COLO829 (cell line): ENCODE measurements around the gene KNDC1.

Experiments used
- DNase-seq: peaks from one replicate; pipeline ENCODE4 v3.0.0; 2012; ENCODE audit warnings: low spot score

The KNDC1 gene

GRCh38 chr10:133206356-133207040 lies 46.5 kb downstream of the KNDC1 start:
- no peak for DNase-seq

GRCh38 chr10:133207041-133207600 lies 47.1 kb downstream of the KNDC1 start:
- no peak for DNase-seq

GRCh38 chr10:133207627-133208026 lies 47.6 kb downstream of the KNDC1 start:
- no peak for DNase-seq

DNA sequence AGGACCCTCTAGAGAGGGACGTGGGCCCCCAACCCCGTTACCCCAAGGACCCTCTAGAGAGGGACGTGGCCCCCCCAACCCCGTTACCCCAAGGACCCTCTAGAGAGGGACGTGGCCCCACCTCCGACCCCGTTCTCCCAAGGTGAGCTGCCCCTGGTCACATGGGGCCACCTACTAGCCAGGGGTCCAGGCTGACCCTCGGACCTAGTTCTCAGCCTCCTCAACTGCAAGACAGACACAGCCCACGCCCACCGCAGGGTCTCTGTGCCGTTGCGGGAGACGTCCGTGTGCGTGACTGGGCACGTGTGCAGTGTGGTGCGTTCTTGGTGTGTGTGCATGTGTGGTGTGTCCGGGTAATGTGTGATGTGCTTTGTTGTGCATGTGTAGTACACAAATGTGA lies 48.4 kb downstream of the KNDC1 start:
- DNase-seq, result no peak

DNA sequence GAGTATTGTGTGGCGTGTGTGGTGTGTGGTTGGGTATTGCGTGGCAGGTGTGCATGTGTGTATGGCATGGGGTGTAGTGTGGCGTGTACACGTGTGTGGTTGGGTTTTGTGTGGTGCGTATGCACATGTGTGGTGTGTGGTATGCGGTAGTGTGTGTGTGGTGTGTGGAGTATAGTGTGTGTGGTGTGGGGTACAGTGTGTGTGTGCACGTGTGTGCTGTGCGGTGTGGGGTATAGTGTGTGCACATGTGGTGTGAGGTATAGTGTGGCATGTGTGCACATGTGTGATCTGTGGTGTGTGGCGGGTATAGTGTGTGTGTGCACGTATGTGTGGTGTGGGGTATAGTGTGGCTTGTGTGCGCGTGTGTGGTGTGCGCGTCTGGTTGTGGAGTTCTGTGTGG lies 49.1 kb downstream of the KNDC1 start:
- no peak for DNase-seq

DNA sequence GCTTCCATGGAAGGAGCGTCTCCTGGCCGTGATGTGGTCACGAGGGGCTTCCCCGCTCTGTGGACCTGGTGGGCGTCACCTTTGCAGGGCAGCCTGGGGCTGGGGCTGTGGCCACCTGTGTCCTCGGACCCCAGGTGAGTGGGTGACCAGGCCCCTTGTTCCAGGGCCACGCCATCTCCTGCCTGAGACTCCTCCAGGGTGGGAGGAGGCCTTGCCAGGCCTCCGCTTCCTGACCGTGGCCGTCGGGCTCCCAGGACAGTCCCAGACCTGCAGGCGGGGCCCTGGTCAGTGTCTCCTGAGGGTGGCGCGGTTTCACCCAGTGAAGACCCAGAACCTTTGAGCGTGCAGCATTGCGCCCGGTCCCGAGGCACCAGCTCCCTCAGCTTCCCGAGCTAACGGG lies 49.6 kb downstream of the KNDC1 start:
- no peak for DNase-seq

GRCh38 chr10:133210398-133211140 lies 50.5 kb downstream of the KNDC1 start:
- DNase-seq, result no peak

GRCh38 chr10:133211141-133211830 lies 51.3 kb downstream of the KNDC1 start:
- no peak for DNase-seq

DNA sequence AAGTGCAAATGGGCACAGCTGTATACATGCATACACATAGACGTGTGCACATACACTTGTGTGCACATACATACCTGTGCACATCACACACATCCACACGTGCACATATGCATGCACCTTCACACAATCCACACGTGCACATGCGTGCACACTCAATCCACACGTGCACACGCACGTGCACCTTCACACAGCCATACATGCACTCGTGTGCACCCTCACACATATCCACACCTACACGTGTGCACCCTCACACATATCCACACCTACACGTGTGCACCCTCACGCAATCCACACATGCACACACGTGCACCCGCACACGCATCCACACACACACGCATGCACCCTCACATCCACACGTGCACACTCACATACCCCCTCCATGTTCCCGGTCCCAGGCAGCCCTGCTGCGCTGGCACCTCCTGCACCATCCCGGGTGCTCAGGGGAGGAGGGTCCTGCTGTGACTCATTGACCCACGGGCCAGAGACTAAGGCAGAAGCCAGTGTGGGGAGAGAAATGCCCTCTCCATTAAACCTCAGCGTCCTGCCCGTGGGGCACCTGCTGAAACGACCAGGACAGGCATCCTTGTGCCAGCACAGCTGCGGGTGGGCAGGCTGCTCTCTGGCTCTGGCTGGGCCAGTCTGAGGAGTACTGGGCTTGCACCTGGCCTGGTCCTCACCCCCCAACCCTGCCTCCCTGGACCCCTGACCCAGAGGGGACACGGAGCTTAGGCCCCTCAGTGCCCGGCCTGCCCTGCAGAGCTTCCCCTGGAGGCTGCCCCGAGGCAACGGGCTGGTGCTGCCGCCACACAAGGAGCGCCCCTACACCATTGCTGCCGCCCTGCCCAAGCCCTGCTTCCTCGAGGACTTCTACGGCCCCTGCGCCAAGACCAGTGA lies 52.2 kb downstream of the KNDC1 start:
- DNase-seq, result no peak

DNA sequence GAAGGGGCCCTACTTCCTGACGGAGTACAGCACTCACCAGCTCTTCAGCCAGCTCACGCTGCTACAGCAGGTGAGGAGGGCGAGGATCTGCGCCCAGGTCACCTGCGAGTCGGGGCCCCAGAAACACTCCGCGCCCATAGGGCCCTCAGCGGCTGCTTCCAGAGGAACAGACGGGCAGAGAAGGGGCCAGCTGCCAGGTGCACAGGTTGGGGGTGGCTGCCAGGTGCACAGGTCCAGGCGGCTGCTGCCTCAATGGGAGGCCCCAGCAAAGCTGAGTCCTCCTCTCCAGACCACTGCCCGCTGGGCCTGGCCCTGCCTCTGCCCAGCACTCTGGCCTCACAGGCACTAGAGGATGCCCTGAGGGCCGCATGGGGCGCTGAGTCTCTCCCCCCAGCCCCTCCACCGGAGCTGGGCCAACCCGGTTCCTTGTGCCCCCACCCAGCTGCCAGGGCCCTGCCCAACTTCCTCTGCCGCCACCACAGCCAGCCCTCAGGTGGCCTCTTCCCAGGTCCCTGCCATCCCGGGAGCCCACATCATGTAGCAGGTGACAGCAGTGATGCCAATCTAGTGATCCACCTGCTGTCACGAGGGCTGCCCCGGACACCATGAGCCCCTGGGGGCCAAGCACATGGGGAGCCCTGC lies 53.0 kb downstream of the KNDC1 start:
- DNase-seq, result no peak

GRCh38 chr10:133213641-133214467 lies 53.8 kb downstream of the KNDC1 start:
- no peak for DNase-seq

GRCh38 chr10:133214468-133215410 lies 54.7 kb downstream of the KNDC1 start:
- DNase-seq, result no peak

GRCh38 chr10:133215586-133215985 lies 55.6 kb downstream of the KNDC1 start:
- no peak for DNase-seq

DNA sequence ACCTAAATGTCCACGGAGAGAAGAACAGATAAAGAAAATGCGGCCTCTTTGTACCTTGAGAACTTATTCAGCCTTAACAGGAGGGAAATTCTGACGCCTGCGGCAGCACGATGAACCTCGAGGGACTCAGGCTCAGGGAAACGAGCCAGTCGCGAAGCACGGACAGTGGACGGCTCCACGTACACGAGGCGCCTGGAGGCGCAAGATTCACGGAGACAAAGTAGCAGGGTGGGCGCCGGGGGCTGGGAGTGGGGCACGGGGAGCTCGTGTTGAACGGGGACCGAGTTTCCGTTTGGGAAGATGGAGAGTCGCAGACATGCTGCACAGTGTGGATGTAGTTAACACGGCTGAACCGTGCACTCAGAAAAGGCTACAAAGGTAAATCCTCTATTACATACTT lies 56.8 kb downstream of the KNDC1 start:
- DNase-seq, result no peak

GRCh38 chr10:133217800-133218589 lies 58.0 kb downstream of the KNDC1 start:
- no peak for DNase-seq

DNA sequence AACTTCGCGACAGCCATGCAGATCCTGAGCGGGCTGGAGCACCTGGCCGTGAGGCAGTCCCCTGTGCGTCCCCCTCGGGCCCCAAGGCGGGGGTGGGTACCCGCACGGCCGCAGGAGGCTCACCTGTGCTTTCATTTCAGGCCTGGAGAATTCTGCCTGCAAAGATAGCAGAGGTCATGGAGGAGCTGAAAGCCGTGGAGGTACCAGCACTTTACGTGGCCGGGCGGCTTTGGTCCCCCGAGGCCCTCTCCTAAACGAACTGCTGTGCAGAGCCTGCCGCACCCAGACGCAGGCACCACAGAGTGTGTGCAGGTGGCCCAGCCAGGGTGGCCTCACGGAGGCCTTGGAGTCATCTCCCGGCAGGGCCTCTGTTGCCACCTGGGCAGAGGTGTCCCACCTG lies 58.9 kb downstream of the KNDC1 start:
- no peak for DNase-seq

DNA sequence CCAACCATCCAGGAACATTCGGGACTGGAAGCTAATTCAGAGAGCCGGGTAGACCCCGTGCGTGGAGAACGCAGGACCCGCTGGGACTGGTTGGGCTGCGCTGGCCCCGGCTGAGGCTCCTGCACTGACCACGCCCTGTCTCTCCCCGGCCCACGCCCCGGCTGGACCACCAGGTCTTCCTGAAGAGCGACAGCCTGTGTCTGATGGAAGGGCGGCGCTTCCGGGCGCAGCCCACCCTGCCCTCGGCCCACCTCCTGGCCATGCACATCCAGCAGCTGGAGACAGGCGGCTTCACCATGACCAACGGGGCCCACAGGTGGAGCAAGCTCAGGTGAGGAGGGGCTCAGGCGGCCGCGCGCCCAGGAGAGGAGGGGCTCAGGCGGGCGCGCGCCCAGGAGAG lies 59.8 kb downstream of the KNDC1 start:
- no peak for DNase-seq

- no peak for DNase-seq
Measured at GRCh38 chr10:133221331-133221730, 61.3 kb downstream of the KNDC1 start.
